Measurements from ENCODE around the gene LTBR.

LTBR gene

GRCh38 chr12:6336079-6336888 lies 47.7 kb upstream of the LTBR start (continued):
- no peak; the same call in 1 of the 2 replicates for TF ChIP-seq ZFP37 (tag by site-specific recombination; IDR thresholded peaks at IDR 0.05)
- no peak for TF ChIP-seq SALL2 (tag by site-specific recombination; IDR thresholded peaks at IDR 0.05; ENCODE audit: borderline replicate concordance)
- peak; percentile 56; the same call in 1 of the 2 replicates for TF ChIP-seq BCL11A (tag by site-specific recombination; IDR thresholded peaks at IDR 0.05; ENCODE audit: low read depth)
- peak; percentile 56 for TF ChIP-seq OSR2 (tag by site-specific recombination; IDR thresholded peaks at IDR 0.05)
- TF ChIP-seq TCF7L2 (IDR thresholded peaks at IDR 0.05; ENCODE audit: borderline replicate concordance, low read depth, low read length): no peak
- no peak for TF ChIP-seq ZNF433 (tag by site-specific recombination; IDR thresholded peaks at IDR 0.05; ENCODE audit: low read depth)
- TF ChIP-seq CTCF (tag by site-specific recombination; IDR thresholded peaks at IDR 0.05): no peak
- no peak for TF ChIP-seq SETDB1 (IDR thresholded peaks at IDR 0.05; ENCODE audit: insufficient read length, low read length)
- TF ChIP-seq ZNF211 (tag by site-specific recombination; IDR thresholded peaks at IDR 0.05; ENCODE audit: low read depth): no peak
- TF ChIP-seq ZNF26 (tag by site-specific recombination; IDR thresholded peaks at IDR 0.05): no peak
- peak; percentile 41; the same call in 1 of the 2 replicates for TF ChIP-seq ZNF558 (tag by site-specific recombination; IDR thresholded peaks at IDR 0.05)
- TF ChIP-seq ZNF280C (tag by site-specific recombination; IDR thresholded peaks at IDR 0.05): no peak
- no peak for TF ChIP-seq ZNF133 (tag by site-specific recombination; IDR thresholded peaks at IDR 0.05)
- no peak for TF ChIP-seq ZNF560 (tag by site-specific recombination; IDR thresholded peaks at IDR 0.05; ENCODE audit: borderline replicate concordance)
- peak; percentile 95 for TF ChIP-seq ZBTB17 (tag by site-specific recombination; IDR thresholded peaks at IDR 0.05)
- TF ChIP-seq YY2 (tag by site-specific recombination; IDR thresholded peaks at IDR 0.05): peak; percentile 33; the same call in 1 of the 2 replicates
- peak; percentile 98 for TF ChIP-seq ZNF600 (tag by site-specific recombination; IDR thresholded peaks at IDR 0.05)
- TF ChIP-seq BCL6B (tag by site-specific recombination; IDR thresholded peaks at IDR 0.05): no peak
- no peak for TF ChIP-seq ZNF585B (tag by site-specific recombination; IDR thresholded peaks at IDR 0.05)
- no peak for TF ChIP-seq ZNF473 (tag by site-specific recombination; IDR thresholded peaks at IDR 0.05)
- no peak for TF ChIP-seq GLI4 (tag by site-specific recombination; IDR thresholded peaks at IDR 0.05)
- peak; percentile 81 for TF ChIP-seq KLF7 (tag by site-specific recombination; IDR thresholded peaks at IDR 0.05; ENCODE audit: borderline replicate concordance)
- TF ChIP-seq PRDM2 (tag by site-specific recombination; IDR thresholded peaks at IDR 0.05; ENCODE audit: borderline replicate concordance): no peak
- TF ChIP-seq ZNF548 (tag by site-specific recombination; IDR thresholded peaks at IDR 0.05): no peak
- no peak for TF ChIP-seq ZSCAN16 (tag by site-specific recombination; IDR thresholded peaks at IDR 0.05)
- TF ChIP-seq ZEB2 (tag by site-specific recombination; IDR thresholded peaks at IDR 0.05): peak; percentile 90
